Testis (tissue), 3 donors: ENCODE results near the gene REV1. TPM values are rescaled to one million over a fixed set of nuclear protein-coding genes. Genes with fewer than 3 reads are reported as not detected.

Experiments
- DNase-seq: peaks from one replicate; pipeline ENCODE4 v3.0.0-alpha.2; 2019
- H3K27ac ChIP-seq, 2 donors: fragments of 200-600 bp; sonication (generic); one replicate each; pipeline ENCODE4 v1.5.1; 2019
- H3K27me3 ChIP-seq: fragments of 200-600 bp; sonication (generic); one replicate; pipeline ENCODE4 v1.5.1; 2019
- H3K36me3 ChIP-seq: fragments of 200-600 bp; sonication (generic); one replicate; pipeline ENCODE4 v1.5.1; 2017; ENCODE audit warnings: low read depth; ENCODE audit errors: missing control alignments
- H3K4me1 ChIP-seq: fragments of 200-600 bp; sonication (generic); one replicate; pipeline ENCODE4 v1.5.1; 2019
- H3K4me3 ChIP-seq, 2 donors: fragments of 200-600 bp; sonication (generic); one replicate each; pipeline ENCODE4 v1.5.1; 2017 to 2019
- H3K9me3 ChIP-seq: fragments of 200-600 bp; sonication (generic); one replicate; pipeline ENCODE4 v1.5.1; 2017
- CTCF ChIP-seq, 3 experiments: fragments of 450-650 bp in 2 of 3; fragments of 200-600 bp in 1 of 3; sonication (generic) in 1 of 3; IDR thresholded peaks; one replicate each; pipeline ENCODE4 v1.5.1; 2016 to 2019; ENCODE audit warnings: antibody characterized with exemption in 3 of 3, mild to moderate bottlenecking in 2 of 3, moderate library complexity in 1 of 3
- POLR2A ChIP-seq: fragments of 450-650 bp; IDR thresholded peaks from one replicate; pipeline ENCODE4 v1.6.1; 2017; ENCODE audit warnings: antibody characterized with exemption, mild to moderate bottlenecking, moderate library complexity
- WGBS, 2 donors: methylation state at CpG; one replicate each; pipeline ENCODE4 v1.1.5; 2018; 5-methylcytosine and 5-hydroxymethylcytosine counted together
- intact Hi-C: fragments of 100-400 bp; cut with DNase I; formaldehyde crosslinking; loops from one replicate; pipeline ENCODE4 v1.15.1; 2023; ENCODE audit warnings: low total_unique reads
- polyA plus RNA-seq: library from polyadenylated mRNA; stranded (reverse); fragments of 350-450 nt; fragmentation: Illumina TruSeq; extraction: RNeasy Lipid Tissue Mini Kit (QIAGEN cat#74804); gene quantifications from one replicate; pipeline ENCODE4 v1.2.3, GENCODE V29; 2014; ENCODE audit warnings: low read depth, low replicate concordance; ENCODE audit not compliant: insufficient read depth
- total RNA-seq, 2 donors: library from RNA; depleted of rRNA; stranded (reverse); fragments of >200 nt; gene quantifications; one replicate each; pipeline ENCODE4 v1.2.3, GENCODE V29; 2016

Gene REV1
- total and polyA plus RNA-seq, 3 donors from 2014 or later = 34.9 to 79.5 (median 73.5) TPM

DNA sequence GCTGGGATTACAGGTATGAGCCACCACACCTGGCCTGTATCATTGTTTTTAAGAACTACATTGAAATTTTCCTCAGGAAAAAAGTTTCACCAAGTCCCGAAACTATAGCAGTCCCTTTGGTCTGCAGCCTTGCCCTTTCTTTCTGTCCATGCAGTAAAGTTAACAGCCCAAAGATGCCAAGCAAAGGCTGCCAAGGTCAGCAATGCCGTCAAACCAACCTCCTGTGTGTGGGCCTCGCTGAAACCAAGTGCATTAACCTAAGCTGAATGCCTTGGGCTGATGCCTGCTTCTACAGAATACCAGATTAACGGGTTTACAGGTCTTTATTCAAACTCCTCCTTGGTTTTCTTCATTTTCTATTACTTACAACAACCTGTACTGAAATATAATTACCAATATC lies 79.5 kb downstream of the REV1 start:
- Histone ChIP-seq H3K4me3 (no peak overlapping the region), H3K36me3 (no peaks in the 10 kb centered on the region), H3K27ac (no peak overlapping the region), H3K4me1 (no peaks in the 10 kb centered on the region), H3K27me3 (no peaks in the 10 kb centered on the region), H3K9me3 (no peaks in the 10 kb centered on the region)
- intact Hi-C loops = no loop called here
- no peak for DNase-seq
- no peak for TF ChIP-seq CTCF (IDR thresholded peaks at IDR 0.05)
- TF ChIP-seq POLR2A = no peak
- WGBS, 2 donors = 79 to 81% methylated on average over 4 of the region's 4 CpGs

GRCh38 chr2:99406137-99406536 lies 83.7 kb downstream of the REV1 start:
- 91 to 95% methylated on average over 6 of the region's 6 CpGs for WGBS, 2 donors
- Histone ChIP-seq H3K27ac (no peak overlapping the region), H3K27me3 (no peaks in the 10 kb centered on the region), H3K4me3 (no peak overlapping the region), H3K9me3 (no peaks in the 10 kb centered on the region), H3K4me1 (no peaks in the 10 kb centered on the region), H3K36me3 (no peaks in the 10 kb centered on the region)
- no peak for TF ChIP-seq CTCF (IDR thresholded peaks at IDR 0.05)
- no peak for TF ChIP-seq POLR2A
- DNase-seq = no peak
- intact Hi-C loops = no loop called here

GRCh38 chr2:99404797-99405669 lies 84.8 kb downstream of the REV1 start:
- intact Hi-C loops = no loop called here
- WGBS, 2 donors = 70 to 84% methylated on average over 5 of the region's 5 CpGs
- Histone ChIP-seq H3K27ac (no peak overlapping the region), H3K4me3 (no peak overlapping the region), H3K9me3 (no peaks in the 10 kb centered on the region), H3K4me1 (no peaks in the 10 kb centered on the region), H3K27me3 (no peaks in the 10 kb centered on the region), H3K36me3 (no peaks in the 10 kb centered on the region)
- TF ChIP-seq CTCF (IDR thresholded peaks at IDR 0.05) (no peak), POLR2A (no peak)
- no peak for DNase-seq

- Histone ChIP-seq H3K9me3 (no peaks in the 10 kb centered on the region), H3K36me3 (no peaks in the 10 kb centered on the region), H3K4me1 (no peaks in the 10 kb centered on the region), H3K4me3 (no peak overlapping the region), H3K27ac (no peak overlapping the region), H3K27me3 (no peaks in the 10 kb centered on the region)
- WGBS, 2 donors = 79 to 82% methylated on average over 8 of the region's 8 CpGs
- DNase-seq = no peak
- intact Hi-C loops = no loop called here
- TF ChIP-seq POLR2A (no peak), CTCF (IDR thresholded peaks at IDR 0.05) (no peak)
Observed at GRCh38 chr2:99404039-99404796, 85.6 kb downstream of the REV1 start.
